ENCODE results near the gene LRP1B. TPM values are rescaled to one million over a fixed set of nuclear protein-coding genes. Genes with fewer than 3 reads are reported as not detected.

The LRP1B gene
- under 0.01 TPM in 1 of 2 replicates, not detected in the other for total RNA-seq

DNA sequence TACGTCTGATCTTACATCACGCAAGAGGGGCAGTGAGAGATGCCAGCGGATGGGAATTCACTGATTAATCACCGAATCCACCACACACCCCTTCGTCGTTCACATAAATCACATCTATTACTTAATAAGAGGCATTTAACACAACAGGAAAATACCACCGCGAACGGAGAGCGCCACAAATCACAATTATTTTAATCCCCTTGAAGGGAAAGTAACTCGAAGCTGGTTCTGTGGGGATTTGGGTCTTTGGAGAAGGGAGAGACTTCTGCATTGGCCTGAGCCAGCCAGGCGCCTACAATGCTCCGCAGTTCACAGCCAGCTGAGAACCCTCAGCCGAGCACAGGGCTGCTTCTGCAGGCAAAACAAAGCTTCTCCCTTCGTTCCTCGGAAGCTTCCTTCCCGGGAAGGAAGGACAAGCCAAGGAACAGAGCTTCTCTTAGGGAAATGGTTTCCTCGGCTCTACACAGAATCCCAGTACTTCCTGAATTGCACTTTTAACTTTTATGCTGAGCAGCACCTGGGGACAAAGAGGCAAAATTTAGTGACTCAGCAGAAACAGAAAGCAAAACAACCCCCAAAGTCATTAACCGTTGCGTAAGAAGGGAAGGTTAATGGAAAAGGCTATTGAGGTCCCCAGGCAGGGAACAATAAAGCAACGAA, at the start of gene LRP1B:
TSS of gene LRP1B (minus strand) at position 7 of the 660 bp plus-strand sequence. CDS start 287 bp downstream, outside the sequence.

Data from tracheal epithelial cell (primary cell).